OCI-LY3 (cell line): ENCODE results near the gene NOP56.

Experiments
- H2AFZ ChIP-seq: fragments of 200-600, 300-600 bp; shearing (Covaris generic); 2 replicates; pipeline ENCODE4 v1.6.0; 2014; ENCODE audit warnings: antibody characterized with exemption, low read depth, low read length
- H3K27ac ChIP-seq: fragments of 200-600, 300-600 bp; sonication (generic); 2 replicates; pipeline ENCODE4 v1.5.1; 2014; ENCODE audit warnings: mild to moderate bottlenecking, low read length, moderate library complexity, mixed read lengths
- H3K27me3 ChIP-seq: fragments of 200-600, 300-600 bp; sonication (generic); 2 replicates; pipeline ENCODE4 v1.6.1; 2014; ENCODE audit warnings: low read depth, low read length, mixed read lengths
- H3K36me3 ChIP-seq: fragments of 200-600, 300-600 bp; sonication (generic); replicated peaks from 2 replicates; pipeline ENCODE3; 2014; ENCODE audit warnings: low read depth, low read length, mixed read lengths
- H3K4me1 ChIP-seq: fragments of 300-600, 200-600 bp; sonication (generic); 2 replicates; pipeline ENCODE4 v1.6.1; 2014; ENCODE audit warnings: low read length, mixed read lengths
- H3K4me2 ChIP-seq: fragments of 200-600, 300-600 bp; sonication (generic); 2 replicates; pipeline ENCODE4 v1.6.1; 2014; ENCODE audit warnings: low read length, mixed read lengths
- H3K4me3 ChIP-seq: fragments of 300-600, 200-600 bp; sonication (generic); 2 replicates; pipeline ENCODE4 v1.5.1; 2014; ENCODE audit warnings: antibody characterized with exemption, mild to moderate bottlenecking, low read length, moderate library complexity
- H3K79me2 ChIP-seq: fragments of 300-600, 200-600 bp; shearing (Covaris generic); 2 replicates; pipeline ENCODE4 v1.6.1; 2014; ENCODE audit warnings: mild to moderate bottlenecking, low read length, mixed read lengths
- H3K9ac ChIP-seq: fragments of 300-600, 200-600 bp; shearing (Covaris generic); 2 replicates; pipeline ENCODE4 v1.6.0; 2014; ENCODE audit warnings: mild to moderate bottlenecking, low read length, moderate library complexity
- H3K9me3 ChIP-seq: fragments of 200-600, 300-600 bp; shearing (Covaris generic); 2 replicates; pipeline ENCODE4 v1.6.1; 2014; ENCODE audit warnings: low read length, mixed read lengths; ENCODE audit not compliant: insufficient read depth
- H4K20me1 ChIP-seq: fragments of 200-600, 300-600 bp; sonication (generic); 2 replicates; pipeline ENCODE4 v1.6.1; 2016; ENCODE audit warnings: low read length, mixed read lengths; ENCODE audit not compliant: insufficient read depth
- EZH2phosphoT487 ChIP-seq: fragments of 200-600 bp; shearing (Covaris generic); IDR thresholded peaks from 2 replicates; pipeline ENCODE4 v1.6.1; 2018; ENCODE audit warnings: antibody characterized with exemption, mixed run types, low read depth
- TF ChIP-seq, protein P1 (sequence below): fragments of 200-600, 300-600 bp; sonication (generic); IDR thresholded peaks from 2 replicates; pipeline ENCODE4 v1.5.1; 2014; ENCODE audit warnings: antibody characterized with exemption, low read length, low read depth

NOP56 gene

DNA sequence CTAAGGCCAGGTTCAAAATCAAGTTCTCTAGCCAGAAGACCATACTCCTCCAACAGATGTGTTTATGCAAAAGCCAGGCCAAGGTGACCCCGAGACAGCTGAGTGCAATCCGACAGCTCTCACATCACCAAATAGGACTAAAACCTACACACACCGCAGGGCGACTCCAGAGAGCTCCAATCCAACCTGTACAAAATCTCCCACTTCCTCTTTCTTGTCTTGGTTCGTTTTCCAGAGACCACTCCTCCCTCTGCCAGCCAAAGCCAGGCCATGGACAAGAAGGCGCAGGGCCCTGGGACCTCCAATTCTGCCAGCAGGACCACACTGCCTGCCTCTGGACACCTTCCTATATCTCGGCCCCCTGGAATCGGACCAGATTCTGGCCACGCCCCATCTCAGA, 11.5 kb upstream of the NOP56 start:
- Histone ChIP-seq H3K9ac (no peak overlapping the region), H4K20me1 (no peaks in the 10 kb centered on the region), H3K27me3 (0 out of 2 replicates have a peak, but pooled peaks cover 2% of the 10 kb centered on the region), H3K79me2 (no peaks in the 10 kb centered on the region), H3K9me3 (no peaks in the 10 kb centered on the region), H3K4me2 (no peak overlapping the region), H3K36me3 (peaks cover 13% of the 10 kb centered on the region), H3K27ac (no peak overlapping the region), H3K4me1 (no peaks in the 10 kb centered on the region), H3K4me3 (no peak overlapping the region), H2AFZ (no peak overlapping the region)
- TF ChIP-seq, protein P1, sequence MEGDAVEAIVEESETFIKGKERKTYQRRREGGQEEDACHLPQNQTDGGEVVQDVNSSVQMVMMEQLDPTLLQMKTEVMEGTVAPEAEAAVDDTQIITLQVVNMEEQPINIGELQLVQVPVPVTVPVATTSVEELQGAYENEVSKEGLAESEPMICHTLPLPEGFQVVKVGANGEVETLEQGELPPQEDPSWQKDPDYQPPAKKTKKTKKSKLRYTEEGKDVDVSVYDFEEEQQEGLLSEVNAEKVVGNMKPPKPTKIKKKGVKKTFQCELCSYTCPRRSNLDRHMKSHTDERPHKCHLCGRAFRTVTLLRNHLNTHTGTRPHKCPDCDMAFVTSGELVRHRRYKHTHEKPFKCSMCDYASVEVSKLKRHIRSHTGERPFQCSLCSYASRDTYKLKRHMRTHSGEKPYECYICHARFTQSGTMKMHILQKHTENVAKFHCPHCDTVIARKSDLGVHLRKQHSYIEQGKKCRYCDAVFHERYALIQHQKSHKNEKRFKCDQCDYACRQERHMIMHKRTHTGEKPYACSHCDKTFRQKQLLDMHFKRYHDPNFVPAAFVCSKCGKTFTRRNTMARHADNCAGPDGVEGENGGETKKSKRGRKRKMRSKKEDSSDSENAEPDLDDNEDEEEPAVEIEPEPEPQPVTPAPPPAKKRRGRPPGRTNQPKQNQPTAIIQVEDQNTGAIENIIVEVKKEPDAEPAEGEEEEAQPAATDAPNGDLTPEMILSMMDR = no peak
- TF ChIP-seq EZH2phosphoT487 = no peak

DNA sequence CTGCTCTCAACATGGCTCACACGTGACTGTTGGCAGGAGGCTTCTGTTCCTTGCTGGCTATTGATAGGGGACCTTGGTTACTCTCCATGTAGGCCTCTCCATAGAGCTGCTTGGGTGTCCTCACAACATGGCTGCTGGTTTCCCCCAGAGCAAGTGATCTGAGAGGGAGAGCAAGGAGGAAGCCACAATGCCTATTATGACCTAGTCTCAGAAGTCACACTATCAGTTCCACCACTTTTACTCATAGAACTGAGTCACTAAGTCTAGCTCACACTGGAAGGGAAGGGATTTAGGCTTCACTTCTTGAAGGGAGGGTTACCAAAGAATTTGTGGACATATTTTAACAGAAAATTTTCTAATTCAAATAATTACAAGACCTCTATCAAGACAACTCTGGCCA, 8.7 kb upstream of the NOP56 start:
- no peaks in the 10 kb centered on the region for H4K20me1 ChIP-seq
- no peaks in the 10 kb centered on the region for H3K4me1 ChIP-seq
- H3K79me2 ChIP-seq = no peaks in the 10 kb centered on the region
- H3K27ac ChIP-seq = no peak overlapping the region
- H3K9me3 ChIP-seq = no peaks in the 10 kb centered on the region
- no peak overlapping the region for H2AFZ ChIP-seq
- no peaks in the 10 kb centered on the region for H3K27me3 ChIP-seq
- H3K36me3 ChIP-seq = peaks cover 13% of the 10 kb centered on the region
- TF ChIP-seq, protein P1 = no peak
- no peak for TF ChIP-seq EZH2phosphoT487
- no peak overlapping the region for H3K4me3 ChIP-seq
- no peak overlapping the region for H3K9ac ChIP-seq
- no peak overlapping the region for H3K4me2 ChIP-seq

DNA sequence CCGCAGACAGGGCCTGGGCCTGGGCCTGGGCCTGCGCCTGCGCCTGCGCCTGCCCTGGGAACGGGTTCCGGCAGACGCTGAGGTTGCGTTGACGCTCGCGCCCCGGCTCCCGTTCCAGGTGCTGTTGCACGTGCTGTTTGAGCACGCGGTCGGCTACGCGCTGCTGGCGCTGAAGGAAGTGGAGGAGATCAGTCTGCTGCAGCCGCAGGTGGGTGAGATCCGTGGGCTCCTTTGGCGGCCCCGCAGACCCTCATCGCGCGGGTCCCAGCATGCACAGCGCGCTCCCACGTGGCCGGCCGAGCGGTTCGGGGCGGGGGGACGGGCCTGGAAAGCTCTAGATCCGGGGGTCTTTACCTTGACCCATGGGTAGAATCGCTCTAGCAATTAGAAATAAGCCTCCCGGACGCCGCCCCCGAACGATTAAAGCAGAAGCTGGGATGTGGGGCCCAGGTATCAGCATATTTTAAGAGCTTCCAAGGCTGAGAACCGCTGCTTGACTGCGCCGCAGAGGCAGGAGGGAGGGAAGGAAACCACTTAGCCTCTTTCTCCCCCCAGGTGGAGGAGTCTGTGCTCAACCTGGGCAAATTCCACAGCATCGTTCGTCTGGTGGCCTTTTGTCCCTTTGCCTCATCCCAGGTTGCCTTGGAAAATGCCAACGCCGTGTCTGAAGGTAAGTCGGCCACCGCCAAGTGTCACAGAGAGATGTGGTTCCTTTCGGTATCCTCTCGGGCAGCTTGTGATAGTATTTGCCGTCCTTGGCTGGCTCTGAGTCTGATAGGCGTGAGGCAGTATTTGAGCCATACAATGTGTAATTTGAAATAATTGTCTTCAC, 508 bp downstream of the NOP56 start:
- Histone ChIP-seq H4K20me1 (peaks cover 49% of the 10 kb centered on the region), H3K9me3 (no peaks in the 10 kb centered on the region), H3K9ac (peak overlapping the region; percentile 91), H2AFZ (no peak overlapping the region; the same call in 1 of the 2 replicates), H3K27ac (peak overlapping the region; percentile 82), H3K79me2 (peaks cover 80% of the 10 kb centered on the region), H3K4me1 (peaks cover 16% of the 10 kb centered on the region), H3K36me3 (peaks cover 57% of the 10 kb centered on the region), H3K27me3 (no peaks in the 10 kb centered on the region), H3K4me3 (peak overlapping the region; percentile 96), H3K4me2 (peak overlapping the region; percentile 85)
- TF ChIP-seq EZH2phosphoT487 = no peak
- TF ChIP-seq, protein P1 = no peak

DNA sequence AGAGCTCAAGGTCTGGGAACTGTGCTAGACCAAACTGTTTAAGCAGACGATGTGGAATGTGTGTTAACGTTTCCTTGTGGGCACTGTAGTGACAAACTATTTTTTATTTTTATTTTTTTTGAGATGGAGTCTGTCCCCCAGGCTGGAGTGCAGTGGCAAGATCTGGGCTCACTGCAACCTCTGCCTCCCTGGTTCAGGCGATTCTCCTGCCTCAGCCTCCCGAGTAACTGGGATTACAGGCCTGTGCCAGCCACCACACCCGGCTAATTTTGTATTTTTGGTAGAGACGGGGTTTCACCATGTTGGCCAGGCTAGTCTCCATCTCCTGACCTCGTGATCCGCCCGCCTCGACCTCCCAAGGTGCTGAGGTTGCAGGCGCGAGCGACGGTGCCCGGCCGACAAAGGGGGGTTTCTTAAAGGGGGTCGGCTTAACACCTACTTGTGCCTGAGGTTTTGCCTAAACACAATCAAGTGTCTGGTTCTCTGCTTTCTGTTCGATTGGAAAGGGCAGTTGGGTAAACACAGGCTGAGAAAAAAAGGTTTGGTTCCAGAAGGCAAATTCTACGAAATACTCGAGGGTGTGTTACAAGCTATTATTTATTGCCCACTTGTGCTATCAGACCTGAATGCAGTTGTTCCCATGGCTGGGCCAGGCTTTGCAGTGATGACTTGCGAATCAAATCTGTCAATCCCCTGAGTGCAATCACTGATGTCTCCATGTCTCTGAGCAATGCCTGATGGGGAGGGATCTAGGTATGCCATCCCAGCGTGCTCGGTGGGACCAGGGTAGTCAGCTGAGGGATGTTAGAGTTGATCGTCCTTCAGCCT, 1.3 kb downstream of the NOP56 start:
- Histone ChIP-seq H3K9ac (peak overlapping the region; percentile 91), H3K4me1 (peaks cover 16% of the 10 kb centered on the region), H3K4me2 (peak overlapping the region; percentile 85), H2AFZ (no peak overlapping the region), H3K9me3 (no peaks in the 10 kb centered on the region), H3K36me3 (peaks cover 63% of the 10 kb centered on the region), H3K4me3 (peak overlapping the region; percentile 96), H3K79me2 (peaks cover 80% of the 10 kb centered on the region), H4K20me1 (peaks cover 58% of the 10 kb centered on the region), H3K27ac (peak overlapping the region; percentile 82), H3K27me3 (no peaks in the 10 kb centered on the region)
- TF ChIP-seq EZH2phosphoT487 = no peak
- TF ChIP-seq, protein P1 = no peak
